GM19395 (cell line): ENCODE data around the gene MLANA.
A peak's percentile ranks its signal among the peaks of the same experiment; 100 is the strongest.

Experiments used
- ATAC-seq: cut with Tn5 transposase; IDR thresholded peaks from one replicate; pipeline ENCODE4 v1.9.1; 2021; ENCODE audit warnings: mild to moderate bottlenecking, moderate library complexity; ENCODE audit not compliant: unreplicated experiment

MLANA gene

GRCh38 chr9:5890641-5891040 lies at the start of gene MLANA:
TSS of gene MLANA (plus strand) at chr9:5890889. CDS start at chr9:5892475, 1,586 bp downstream.
- no peak for ATAC-seq

GRCh38 chr9:5841771-5842573 lies 48.7 kb upstream of the MLANA start:
- ATAC-seq = no peak

- ATAC-seq = no peak
These were observed 47.5 kb upstream of the MLANA start for GRCh38 chr9:5842929-5843793.

GRCh38 chr9:5843794-5844471 lies 46.8 kb upstream of the MLANA start:
- no peak for ATAC-seq

- ATAC-seq = no peak
These were observed 45.5 kb upstream of the MLANA start for GRCh38 chr9:5845157-5845531.

- no peak for ATAC-seq
These were observed 44.6 kb upstream of the MLANA start for GRCh38 chr9:5846096-5846495.

GRCh38 chr9:5846501-5846921 lies 44.2 kb upstream of the MLANA start:
- ATAC-seq = no peak

GRCh38 chr9:5848372-5848882 lies 42.3 kb upstream of the MLANA start:
- peak; percentile 28 for ATAC-seq

- no peak for ATAC-seq
These were observed 40.0 kb upstream of the MLANA start for GRCh38 chr9:5850724-5851122.

- ATAC-seq = peak; percentile 93
These were observed 39.2 kb upstream of the MLANA start for GRCh38 chr9:5851445-5851844.

- no peak for ATAC-seq
These were observed 37.7 kb upstream of the MLANA start for GRCh38 chr9:5852987-5853386.

- no peak for ATAC-seq
These were observed 37.1 kb upstream of the MLANA start for GRCh38 chr9:5853617-5854016.

- no peak for ATAC-seq
These were observed 36.5 kb upstream of the MLANA start for GRCh38 chr9:5854063-5854790.

GRCh38 chr9:5857928-5858327 lies 32.8 kb upstream of the MLANA start:
- no peak for ATAC-seq

GRCh38 chr9:5858833-5859232 lies 31.9 kb upstream of the MLANA start:
- ATAC-seq = no peak

- no peak for ATAC-seq
These were observed 27.5 kb upstream of the MLANA start for GRCh38 chr9:5863092-5863746.

GRCh38 chr9:5864446-5864845 lies 26.2 kb upstream of the MLANA start:
- no peak for ATAC-seq

GRCh38 chr9:5866272-5866671 lies 24.4 kb upstream of the MLANA start:
- ATAC-seq = no peak

- no peak for ATAC-seq
These were observed 24.0 kb upstream of the MLANA start for GRCh38 chr9:5866685-5867084.

- no peak for ATAC-seq
These were observed 22.5 kb upstream of the MLANA start for GRCh38 chr9:5868235-5868634.
